ENCODE data around the gene RILPL1.

- TF ChIP-seq POLR2A (IDR thresholded peaks at IDR 0.05; ENCODE audit: low read depth, low read length) (no peak), TAF1 (IDR thresholded peaks at IDR 0.05; ENCODE audit: borderline replicate concordance, low read depth, low read length) (no peak)
These were observed 42.5 kb downstream of the RILPL1 start for GRCh38 chr12:123491056-123491455.

Data from GM12892 (cell line).